Putamen (tissue), 1 donor: ENCODE measurements around the gene FBXL16.

Experiments used
- DNase-seq: peaks from one replicate; pipeline ENCODE4 v3.0.0-alpha.2; 2016; ENCODE audit warnings: low spot score

Gene FBXL16

DNA sequence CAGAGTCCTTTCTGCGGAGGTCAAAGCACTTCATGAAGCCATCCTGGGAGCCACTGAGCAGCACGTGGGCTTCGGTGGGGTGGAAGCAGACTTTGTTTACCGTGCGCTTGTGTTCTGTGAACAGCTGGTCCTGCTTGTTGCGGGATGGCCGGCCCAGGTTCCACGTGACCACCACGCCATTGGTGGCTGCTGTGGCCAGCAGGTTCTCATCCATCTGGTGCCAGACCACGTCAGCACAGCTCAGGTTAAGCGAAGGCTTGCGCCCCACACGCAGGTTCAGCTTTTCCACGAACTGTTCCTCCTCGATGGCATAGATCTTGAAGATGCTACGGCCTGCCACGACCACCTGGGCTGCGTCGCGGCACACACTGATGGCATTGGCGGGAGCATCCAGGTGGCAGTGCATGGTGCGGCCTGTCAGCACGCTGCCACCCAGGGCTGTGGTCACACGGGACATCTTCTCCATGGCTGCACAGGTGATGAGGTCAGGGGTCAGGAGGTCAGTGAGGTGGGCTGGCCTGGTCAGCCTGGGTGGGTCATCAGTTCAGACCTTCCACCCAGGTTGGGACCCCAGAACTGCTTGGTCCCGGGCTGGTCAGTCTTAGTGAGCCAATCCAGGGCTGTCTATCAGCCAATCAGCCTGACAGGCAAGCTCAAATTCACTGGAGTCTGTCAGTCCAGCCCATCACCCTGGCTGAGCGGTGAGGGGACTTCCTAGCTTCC is 16.3 kb downstream of the FBXL16 start:
- no peak for DNase-seq

DNA sequence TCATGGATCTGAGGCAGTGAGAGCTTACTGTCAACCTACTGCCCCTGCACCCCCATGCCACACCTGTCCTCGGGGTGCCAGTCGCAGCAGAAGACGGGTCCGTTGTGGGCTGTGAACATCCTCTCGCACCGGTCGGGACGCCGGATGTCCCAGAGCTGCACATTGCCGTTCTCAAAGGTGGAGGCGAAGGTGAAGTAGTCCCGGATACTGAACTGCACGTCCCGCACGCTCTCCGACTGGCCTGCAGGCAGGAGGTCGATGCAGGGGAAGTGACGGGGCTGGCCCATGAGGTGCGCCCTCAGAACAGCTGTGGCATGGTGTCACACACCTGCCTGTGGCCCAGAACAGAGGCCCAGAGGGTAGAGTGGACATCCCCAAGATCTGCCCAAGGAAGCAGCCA is 18.1 kb downstream of the FBXL16 start:
- no peak for DNase-seq

DNA sequence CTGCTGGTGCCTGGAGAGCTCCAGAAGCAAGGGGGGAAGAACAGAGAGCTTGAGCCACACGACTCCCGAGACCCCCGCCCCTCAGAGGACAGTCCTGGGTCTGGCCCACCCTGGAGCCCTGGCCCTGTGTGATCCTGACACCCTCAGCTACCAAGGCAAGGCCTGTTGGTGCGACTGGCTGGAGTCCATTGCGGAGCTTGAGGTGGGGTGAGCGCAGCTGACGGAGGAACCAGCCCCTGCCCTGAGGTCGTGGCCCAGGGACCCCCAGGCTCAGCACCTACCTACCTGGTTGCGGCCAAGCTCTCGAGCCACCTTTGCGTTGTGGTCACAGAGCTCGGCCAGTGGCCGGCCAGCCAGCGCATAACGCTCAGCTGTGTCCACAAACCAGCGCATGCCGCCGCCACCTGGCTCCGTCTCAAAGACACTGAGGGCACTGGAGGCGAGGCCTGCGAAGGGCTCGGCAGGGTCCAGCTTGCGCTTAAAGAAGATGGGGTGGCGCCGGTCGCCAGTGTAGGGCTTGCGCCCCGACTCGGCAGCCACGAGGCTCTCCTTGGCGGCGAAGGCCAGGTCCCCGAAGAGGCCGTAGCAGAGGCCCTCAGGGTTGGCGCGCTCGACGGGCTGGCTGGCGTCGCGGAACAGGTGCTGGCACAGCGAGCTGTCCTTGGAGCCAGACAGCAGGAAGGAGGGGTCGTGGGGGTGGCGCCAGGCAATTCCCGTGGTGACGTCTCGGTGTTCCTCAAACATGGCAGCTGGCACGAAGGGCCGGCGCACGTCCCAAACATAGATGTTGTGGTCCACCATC is 18.9 kb downstream of the FBXL16 start:
- no peak for DNase-seq

DNA sequence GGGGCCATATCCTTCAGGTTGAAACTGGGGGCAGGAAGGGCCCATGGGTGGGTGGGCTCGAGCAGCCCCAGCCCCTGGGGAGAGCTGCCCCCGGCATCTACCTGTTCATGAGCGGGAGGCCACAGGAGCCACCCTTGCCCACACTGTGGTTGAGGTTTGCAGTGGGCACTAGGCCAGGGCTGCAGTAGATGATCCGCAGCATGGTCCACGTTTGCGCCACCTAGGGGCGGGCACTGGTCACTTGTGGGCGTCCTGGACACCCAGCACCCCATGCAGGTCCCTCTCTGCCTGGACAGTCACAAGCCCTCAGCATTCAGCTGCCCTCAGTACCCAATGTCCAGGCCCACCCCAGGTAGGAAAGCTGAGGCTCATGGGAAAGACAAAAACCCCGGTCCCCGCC is 19.6 kb downstream of the FBXL16 start:
- DNase-seq, result no peak

DNA sequence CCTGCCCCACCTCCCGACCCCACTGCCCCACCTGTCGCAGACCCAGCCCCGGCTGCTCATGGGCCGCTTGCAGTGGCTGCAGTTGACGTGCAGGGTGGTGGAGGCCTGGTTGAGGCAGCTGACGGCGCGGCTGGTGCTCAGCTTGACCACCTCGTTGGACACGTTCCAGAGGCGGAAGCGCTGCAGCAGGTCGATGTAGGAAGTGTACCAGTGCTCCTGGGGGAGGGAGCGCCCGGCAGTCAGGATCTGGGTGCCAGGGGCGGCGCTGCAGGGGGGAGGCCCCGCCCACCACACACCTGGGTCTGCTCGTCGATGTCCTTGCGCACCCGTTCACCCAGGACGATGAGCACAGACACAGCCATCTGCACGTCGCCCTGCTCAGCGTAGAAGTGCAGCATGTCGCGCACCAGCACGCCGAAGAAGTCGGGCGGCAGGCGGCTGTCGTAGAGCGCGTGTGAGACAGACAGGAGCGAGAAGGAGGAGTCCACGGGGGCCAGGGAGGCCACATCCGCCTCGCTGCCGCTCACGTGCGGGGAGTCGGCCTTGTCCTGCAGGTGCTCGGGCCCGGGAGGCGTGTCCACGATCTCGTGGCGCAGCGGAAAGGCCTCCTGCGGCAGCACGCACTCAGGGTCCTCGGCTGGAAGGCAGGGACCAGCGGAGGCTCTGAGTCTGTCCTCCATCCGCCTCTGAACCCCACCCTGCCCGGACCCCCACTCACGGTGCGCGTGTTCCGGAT is 20.5 kb downstream of the FBXL16 start:
- no peak for DNase-seq

DNA sequence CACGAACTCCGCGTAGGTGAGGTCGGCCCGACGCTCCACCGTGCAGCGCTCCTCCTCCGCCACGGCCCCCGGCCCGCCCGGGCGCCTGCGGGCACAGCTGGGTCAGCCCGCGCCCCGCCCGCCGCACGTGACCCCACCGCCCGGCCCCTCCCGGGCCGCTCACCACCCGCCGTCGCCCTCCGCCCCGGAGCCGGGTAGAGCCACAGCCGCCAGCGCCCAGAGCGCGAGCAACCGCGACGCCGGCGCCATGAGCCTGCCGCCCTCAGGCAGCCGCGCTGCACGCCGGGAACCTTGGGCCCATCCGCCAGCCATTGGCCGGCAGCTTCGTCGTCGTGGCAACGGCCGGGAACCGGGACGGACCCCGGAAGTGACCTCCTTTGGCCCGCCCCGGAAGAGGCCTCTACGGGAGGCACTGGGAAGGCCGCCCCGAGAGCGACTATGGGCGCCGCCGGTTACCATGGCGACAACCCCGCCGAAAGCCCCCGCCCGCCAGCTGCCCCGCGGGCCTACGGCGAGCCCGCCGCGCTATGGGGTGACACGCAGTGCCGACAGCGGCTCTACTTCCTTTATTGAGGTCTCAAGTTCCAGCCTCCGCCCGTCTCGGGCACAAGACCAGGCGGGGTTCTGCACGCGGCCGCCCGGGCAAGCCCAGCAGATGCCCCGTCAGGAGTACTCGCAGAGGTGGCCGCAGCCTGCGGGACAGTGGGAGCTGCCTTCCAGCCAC is 21.4 kb downstream of the FBXL16 start, which contains the start of gene JMJD8:
Gene JMJD8, minus strand, starts transcription at position 264 of the 724 bp plus-strand sequence. Its CDS starts 15 bp downstream, at position 249.
- peak; percentile 95 for DNase-seq

DNA sequence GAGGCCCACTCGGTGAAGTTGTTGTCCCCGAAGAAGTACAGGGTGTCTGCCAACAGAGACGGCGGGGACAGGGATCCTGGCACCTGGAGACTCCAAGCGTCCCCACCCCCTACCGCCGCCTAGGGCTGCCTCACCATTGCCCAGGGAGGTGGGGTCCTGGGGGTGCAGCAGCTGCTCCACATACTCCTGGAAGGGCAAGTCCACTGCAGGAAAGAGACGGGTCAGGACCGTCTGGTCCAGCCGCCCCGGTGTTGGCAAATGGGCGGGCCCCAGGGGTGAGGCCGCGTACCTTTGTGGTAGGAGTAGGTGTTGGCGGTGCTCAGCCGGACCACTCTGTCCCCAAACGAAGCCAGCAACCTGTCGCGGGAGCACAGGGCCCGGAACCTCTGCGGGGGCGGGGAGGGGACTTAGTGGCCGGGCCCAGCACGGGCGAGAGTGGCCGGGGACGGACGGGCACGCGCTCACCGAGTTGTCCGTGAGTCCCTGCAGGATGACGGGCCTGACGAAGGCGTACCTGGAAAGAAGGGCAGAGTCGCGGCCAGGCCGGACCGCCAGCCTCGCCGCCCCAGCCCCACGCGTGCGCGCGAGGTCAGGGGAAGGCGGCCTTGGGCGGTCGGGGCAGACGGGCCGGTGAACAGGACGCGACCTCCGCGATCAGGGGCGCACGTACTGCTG is 22.1 kb downstream of the FBXL16 start:
- DNase-seq, result no peak

DNA sequence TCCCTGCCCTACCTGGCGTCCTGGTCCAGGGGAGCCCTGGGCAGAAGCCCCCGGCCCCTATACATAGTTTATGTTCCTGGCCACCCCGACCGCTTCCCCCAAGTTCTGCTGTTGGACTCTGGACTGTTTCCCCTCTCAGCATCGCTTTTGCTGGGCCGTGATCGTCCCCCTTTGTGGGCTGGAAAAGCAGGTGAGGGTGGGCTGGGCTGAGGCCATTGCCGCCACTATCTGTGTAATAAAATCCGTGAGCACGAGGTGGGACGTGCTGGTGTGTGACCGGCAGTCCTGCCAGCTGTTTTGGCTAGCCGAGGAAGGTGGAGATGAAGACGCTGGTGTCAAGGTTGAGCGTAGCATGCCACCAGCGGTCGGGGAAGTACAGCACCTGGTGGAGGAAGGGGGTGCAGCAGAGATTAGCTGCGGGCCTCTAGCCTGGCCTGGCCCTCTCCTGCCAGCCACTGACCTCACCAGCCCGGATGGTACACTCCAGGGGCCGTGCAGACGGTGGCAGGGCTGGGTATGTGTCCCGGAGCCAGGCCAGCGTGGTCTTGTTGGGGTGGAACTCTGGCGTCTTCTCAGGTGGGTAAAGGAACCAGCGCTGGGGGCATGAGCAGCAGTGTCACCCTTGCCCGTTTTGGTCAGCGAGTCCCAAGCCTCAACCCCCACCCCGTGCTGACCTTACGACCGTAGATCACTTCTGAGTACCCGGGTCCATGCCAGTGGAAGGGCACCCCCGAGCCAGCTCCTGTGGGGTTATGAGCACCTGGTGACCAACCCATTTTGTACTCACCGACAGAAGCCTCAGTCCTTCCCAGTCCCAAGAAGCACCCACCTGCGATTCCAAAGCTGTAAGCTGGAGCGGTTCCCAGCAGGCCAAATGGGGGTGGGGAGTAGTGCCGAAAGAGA is 22.9 kb downstream of the FBXL16 start:
- DNase-seq, result no peak

DNA sequence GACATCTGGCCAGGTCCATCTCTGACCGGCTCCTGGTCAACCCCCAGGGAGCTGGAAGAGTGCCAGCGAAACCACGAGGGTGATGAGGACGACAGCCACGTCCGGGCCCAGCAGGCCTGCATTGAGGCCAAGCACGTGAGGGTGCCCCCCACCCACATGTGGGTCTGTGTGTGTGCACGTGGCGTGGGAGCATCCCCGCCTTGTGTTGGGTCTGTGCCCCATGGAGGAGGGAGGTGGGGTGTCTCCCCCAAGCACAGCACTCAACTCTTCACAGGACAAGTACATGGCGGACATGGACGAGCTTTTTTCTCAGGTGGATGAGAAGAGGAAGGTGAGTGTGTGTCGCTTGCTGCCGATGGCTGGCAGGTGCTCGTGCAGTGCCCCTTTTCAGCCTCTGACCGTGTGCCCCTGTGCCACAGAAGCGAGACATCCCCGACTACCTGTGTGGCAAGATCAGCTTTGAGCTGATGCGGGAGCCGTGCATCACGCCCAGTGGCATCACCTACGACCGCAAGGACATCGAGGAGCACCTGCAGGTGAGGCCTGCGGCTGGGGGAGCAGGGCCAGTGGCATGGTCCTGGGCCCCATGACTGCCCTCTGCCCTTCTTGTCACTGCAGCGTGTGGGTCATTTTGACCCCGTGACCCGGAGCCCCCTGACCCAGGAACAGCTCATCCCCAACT is 23.7 kb downstream of the FBXL16 start:
- no peak for DNase-seq

DNA sequence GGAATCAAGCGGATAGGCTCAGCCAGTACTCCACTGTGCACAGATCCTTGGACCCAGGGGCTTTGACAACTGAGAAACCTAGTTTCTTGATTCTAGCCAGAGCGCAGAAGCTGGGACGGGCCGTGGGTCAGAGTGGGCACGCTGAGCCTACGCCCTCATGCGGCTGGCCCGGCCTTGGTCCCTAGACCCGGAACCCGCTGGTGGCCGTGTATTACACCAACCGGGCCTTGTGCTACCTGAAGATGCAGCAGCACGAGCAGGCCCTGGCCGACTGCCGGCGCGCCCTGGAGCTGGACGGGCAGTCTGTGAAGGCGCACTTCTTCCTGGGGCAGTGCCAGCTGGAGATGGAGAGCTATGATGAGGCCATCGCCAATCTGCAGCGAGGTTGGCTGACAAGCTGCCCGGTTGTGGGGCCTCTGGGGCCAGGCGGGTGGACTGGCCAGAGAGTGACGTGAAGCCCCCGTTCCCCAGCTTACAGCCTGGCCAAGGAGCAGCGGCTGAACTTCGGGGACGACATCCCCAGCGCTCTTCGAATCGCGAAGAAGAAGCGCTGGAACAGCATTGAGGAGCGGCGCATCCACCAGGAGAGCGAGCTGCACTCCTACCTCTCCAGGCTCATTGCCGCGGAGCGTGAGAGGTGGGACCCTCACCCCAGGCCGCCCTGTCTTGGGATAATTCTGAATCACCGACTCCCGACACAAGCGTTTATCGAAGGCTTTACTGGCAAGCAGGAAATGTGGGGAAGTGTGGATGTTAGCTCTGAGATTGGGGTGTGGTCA is 24.4 kb downstream of the FBXL16 start:
- DNase-seq, result no peak

DNA sequence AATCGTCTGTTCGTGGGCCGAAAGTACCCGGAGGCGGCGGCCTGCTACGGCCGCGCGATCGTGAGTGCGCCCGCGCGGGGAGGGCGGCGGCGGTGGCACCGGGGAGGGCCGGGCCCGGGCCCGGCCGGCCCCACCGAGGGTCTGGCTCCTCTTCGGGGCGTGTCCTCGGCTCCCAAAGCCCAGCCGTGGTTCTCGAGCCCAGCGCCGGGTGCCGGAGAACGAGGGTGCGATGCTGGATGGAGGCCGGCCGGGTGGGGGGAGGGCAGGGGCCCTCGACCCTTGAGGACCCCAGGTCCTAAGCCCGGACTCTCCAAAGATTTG is 25.0 kb downstream of the FBXL16 start:
- DNase-seq, result no peak

DNA sequence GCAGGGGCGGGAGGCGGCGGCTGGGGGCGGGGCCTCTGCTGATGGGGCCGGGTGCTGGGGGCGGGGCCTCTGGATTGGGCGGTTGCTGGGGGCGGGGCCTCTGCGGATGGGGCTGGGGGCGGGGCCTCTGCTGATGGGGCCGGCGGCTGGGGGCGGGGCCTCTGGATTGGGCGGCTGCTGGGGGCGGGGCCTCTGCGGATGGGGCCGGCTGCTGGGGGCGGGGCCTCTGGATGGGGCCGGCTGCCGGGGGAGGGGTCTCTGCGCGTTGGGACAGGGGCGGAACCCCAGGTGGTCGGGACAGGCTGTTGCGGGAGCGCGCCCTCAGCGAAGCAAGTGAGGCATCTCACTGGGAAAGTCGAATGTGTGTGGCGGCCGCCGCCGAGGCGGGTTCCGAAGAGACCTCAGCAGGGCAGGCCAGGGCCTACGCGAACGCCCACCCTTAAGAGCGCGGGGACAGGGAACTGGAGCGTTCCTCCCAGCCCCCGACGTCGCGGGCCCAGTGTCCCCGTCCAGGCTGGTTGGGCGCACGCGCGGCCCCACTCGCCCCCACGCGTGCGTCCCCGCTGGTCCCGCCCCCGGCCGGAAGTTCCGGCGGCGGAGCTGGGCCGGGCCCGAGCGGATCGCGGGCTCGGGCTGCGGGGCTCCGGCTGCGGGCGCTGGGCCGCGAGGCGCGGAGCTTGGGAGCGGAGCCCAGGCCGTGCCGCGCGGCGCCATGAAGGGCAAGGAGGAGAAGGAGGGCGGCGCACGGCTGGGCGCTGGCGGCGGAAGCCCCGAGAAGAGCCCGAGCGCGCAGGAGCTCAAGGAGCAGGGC is 25.6 kb downstream of the FBXL16 start, which contains the start of gene STUB1:
Gene STUB1, plus strand, starts transcription at position 597 of the 811 bp plus-strand sequence. Its CDS starts 116 bp downstream, at position 713.
- peak; percentile 87 for DNase-seq

DNA sequence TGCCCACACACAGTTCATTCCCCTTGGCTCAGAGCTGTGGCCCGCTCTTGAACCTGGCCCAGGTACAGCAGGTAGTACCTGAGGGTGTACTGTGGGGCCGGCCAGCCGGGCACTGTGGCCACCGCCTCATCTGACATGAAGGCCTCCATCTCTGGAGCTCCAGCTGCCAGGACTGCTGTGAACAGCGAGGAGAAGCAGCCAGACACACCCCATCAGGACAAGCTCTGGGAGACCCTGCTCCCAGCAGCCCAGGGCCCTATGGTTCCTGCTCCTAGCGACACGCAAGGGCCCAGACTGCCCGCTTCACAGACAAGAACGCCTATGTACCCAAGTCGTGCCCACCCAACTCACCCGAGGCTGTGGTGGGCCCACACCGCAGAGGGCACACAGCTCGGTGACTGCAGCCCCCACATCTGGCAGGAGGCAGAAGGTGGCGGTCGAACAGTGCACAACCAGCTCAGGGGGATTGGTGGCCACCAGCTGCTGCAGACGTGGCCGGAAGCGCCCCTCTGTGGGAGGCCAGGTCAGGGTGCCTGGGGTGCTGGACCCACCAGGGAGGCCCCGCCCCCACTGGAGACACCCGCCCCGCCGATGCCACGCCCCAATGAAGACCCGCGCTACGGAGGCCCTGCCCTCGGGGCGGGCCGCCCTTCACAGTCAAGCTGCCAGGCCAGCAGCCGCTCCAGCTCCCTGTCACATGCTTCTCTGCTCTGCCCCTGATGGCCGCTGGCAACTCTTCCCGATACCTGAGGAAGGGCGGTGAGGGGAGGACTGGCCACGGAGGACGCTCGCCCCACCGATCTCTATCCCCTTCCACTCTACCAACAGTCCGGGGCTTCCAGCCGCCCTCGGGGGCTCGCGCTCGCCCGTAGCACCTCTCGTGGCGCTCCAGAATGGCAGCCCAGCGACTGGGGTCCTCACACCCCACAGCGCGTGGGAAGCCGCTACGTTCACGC is 26.5 kb downstream of the FBXL16 start:
- DNase-seq, result peak; percentile 58

DNA sequence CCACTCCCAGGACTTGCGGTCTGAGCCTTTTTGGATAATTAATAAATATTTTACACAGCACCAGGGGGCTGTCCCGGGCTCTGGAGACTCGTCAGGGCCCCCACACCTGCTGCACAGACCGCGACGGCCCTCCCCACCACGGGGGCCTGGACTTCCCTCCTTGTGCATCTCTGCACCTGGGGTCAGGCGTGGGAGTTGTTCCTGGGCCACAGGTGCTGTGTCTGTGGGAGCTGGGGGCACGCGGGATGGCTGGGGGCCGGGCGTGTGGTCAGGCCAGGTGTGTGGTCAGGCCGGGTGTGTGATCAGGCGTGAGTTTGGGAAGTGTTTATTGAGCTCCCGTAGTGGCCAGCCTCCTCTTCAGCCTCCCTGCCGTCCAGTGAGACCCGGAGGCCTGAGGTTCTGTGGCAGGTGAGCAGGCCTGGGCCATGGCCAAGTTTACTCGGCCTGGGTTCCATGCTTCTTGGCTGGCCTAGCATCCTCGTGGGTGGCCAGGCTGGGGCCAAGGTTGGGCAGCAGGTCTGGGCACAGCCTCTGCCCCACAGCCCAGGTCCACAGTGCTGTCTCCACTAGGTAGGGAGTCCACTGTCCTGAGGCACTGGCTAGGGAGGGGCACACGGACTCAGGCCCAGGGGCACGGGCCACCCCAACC is 27.3 kb downstream of the FBXL16 start:
- no peak for DNase-seq

DNA sequence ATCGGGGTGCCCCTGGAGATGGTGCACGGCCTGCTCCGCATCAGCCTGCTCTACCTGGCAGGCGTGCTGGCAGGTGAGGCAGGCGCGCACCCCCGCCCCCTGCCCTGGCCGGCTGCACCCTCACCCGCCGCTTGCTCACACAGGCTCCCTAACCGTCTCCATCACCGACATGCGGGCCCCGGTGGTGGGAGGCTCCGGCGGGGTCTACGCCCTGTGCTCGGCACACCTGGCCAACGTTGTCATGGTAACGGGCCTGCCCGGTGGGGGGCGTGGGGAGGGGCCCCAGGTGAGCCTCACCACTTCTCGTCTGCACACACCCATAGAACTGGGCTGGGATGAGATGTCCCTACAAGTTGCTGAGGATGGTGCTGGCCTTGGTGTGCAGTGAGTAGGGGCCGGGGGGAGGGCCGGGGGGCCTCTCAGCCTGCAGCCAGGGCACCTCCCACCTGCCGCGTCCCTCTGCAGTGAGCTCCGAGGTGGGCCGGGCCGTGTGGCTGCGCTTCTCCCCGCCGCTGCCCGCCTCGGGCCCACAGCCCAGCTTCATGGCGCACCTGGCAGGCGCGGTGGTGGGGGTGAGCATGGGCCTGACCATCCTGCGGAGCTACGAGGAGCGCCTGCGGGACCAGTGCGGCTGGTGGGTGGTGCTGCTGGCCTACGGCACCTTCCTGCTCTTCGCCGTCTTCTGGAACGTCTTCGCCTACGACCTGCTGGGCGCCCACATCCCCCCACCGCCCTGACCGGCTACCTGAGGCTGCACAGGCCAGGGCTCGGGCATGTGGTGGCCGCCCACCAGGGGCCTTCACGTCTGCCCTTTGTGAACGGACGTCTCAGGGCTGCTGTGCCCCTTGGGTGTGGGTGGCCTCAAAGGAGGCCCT is 28.0 kb downstream of the FBXL16 start:
- no peak for DNase-seq
